Measurements from ENCODE around the gene TNFRSF25. TPM values are rescaled to one million over a fixed set of nuclear protein-coding genes. Genes with fewer than 3 reads are reported as not detected.

Gene TNFRSF25
- polyA plus RNA-seq, 1 donor from 2014 or later, result 52.2 TPM

- no peak overlapping the region for H3K4me2 ChIP-seq (ENCODE audit: low read length)
- H2AFZ ChIP-seq (ENCODE audit: low read depth, low read length), result no peak overlapping the region
- no peaks in the 10 kb centered on the region for H3K9me3 ChIP-seq (ENCODE audit: low read length)
- H4K20me1 ChIP-seq (ENCODE audit: insufficient read depth), result no peaks in the 10 kb centered on the region
- no peaks in the 10 kb centered on the region for H3F3A ChIP-seq (ENCODE audit: insufficient read depth, low read length, poor library complexity, severe bottlenecking)
- H3K27ac ChIP-seq (ENCODE audit: low read length), result no peak overlapping the region
- H3K9ac ChIP-seq (ENCODE audit: low read length), result no peak overlapping the region
- no peaks in the 10 kb centered on the region for H3K9me2 ChIP-seq (ENCODE audit: insufficient read depth, low read length)
- no peaks in the 10 kb centered on the region for H3K79me2 ChIP-seq (replicated peaks; ENCODE audit: insufficient read depth, low read length)
- peaks cover 36% of the 10 kb centered on the region for H3K27me3 ChIP-seq (ENCODE audit: insufficient read depth, low read depth, low read length)
- H3K4me3 ChIP-seq (ENCODE audit: low read length), result no peak overlapping the region
- no peak for TF ChIP-seq EP300 (conservative IDR thresholded peaks at IDR 0.05; ENCODE audit: poor library complexity, severe bottlenecking)
- TF ChIP-seq CTCF (IDR thresholded peaks at IDR 0.05; ENCODE audit: poor library complexity, severe bottlenecking), result no peak
- no peak for TF ChIP-seq SMC3 (conservative IDR thresholded peaks at IDR 0.05; ENCODE audit: poor library complexity)
- TF ChIP-seq REST (IDR thresholded peaks at IDR 0.05; ENCODE audit: borderline replicate concordance), result no peak
- no peak for TF ChIP-seq MXI1 (conservative IDR thresholded peaks at IDR 0.05; ENCODE audit: poor library complexity, severe bottlenecking)
- TF ChIP-seq POLR2AphosphoS5 (IDR thresholded peaks at IDR 0.05), result no peak
- TF ChIP-seq TAF1 (IDR thresholded peaks at IDR 0.05; ENCODE audit: low read depth), result no peak
- TF ChIP-seq RAD21 (conservative IDR thresholded peaks at IDR 0.05), result no peak
- TF ChIP-seq EZH2 (IDR thresholded peaks at IDR 0.05; ENCODE audit: borderline replicate concordance, insufficient read depth, low read length, poor library complexity, severe bottlenecking), result no peak
- H3K36me3 ChIP-seq (ENCODE audit: insufficient read depth, low read length), result no peaks in the 10 kb centered on the region
Measured at GRCh38 chr1:6448749-6449631, 17.0 kb downstream of the TNFRSF25 start.

GRCh38 chr1:6447818-6448748 is 17.9 kb downstream of the TNFRSF25 start:
- no peak overlapping the region for H3K4me2 ChIP-seq (ENCODE audit: low read length)
- H3K27ac ChIP-seq (ENCODE audit: low read length), result no peak overlapping the region
- no peaks in the 10 kb centered on the region for H3K36me3 ChIP-seq (ENCODE audit: insufficient read depth, low read length)
- TF ChIP-seq EZH2 (IDR thresholded peaks at IDR 0.05; ENCODE audit: borderline replicate concordance, insufficient read depth, low read length, poor library complexity, severe bottlenecking) (peak; percentile 58), CTCF (IDR thresholded peaks at IDR 0.05; ENCODE audit: poor library complexity, severe bottlenecking) (peak; percentile 13), EP300 (conservative IDR thresholded peaks at IDR 0.05; ENCODE audit: poor library complexity, severe bottlenecking) (no peak), REST (IDR thresholded peaks at IDR 0.05; ENCODE audit: borderline replicate concordance) (no peak), RAD21 (conservative IDR thresholded peaks at IDR 0.05) (no peak), MXI1 (conservative IDR thresholded peaks at IDR 0.05; ENCODE audit: poor library complexity, severe bottlenecking) (no peak), POLR2AphosphoS5 (IDR thresholded peaks at IDR 0.05) (no peak)
- no peak overlapping the region for H3K9ac ChIP-seq (ENCODE audit: low read length)
- peaks cover 36% of the 10 kb centered on the region for H3K27me3 ChIP-seq (ENCODE audit: insufficient read depth, low read depth, low read length)
- no peaks in the 10 kb centered on the region for H3K9me2 ChIP-seq (ENCODE audit: insufficient read depth, low read length)
- H4K20me1 ChIP-seq (ENCODE audit: insufficient read depth), result no peaks in the 10 kb centered on the region
- H3K79me2 ChIP-seq (replicated peaks; ENCODE audit: insufficient read depth, low read length), result no peaks in the 10 kb centered on the region
- no peak overlapping the region for H2AFZ ChIP-seq (ENCODE audit: low read depth, low read length)
- H3K4me3 ChIP-seq (ENCODE audit: low read length), result no peak overlapping the region
- H3F3A ChIP-seq (ENCODE audit: insufficient read depth, low read length, poor library complexity, severe bottlenecking), result no peaks in the 10 kb centered on the region
- no peaks in the 10 kb centered on the region for H3K9me3 ChIP-seq (ENCODE audit: low read length)
